ENCODE results near the gene XXYLT1. TPM values are rescaled to one million over a fixed set of nuclear protein-coding genes. Genes with fewer than 3 reads are reported as not detected.

XXYLT1 gene
- total RNA-seq, 1 experiment from 2014 or later, result 10.9 TPM

DNA sequence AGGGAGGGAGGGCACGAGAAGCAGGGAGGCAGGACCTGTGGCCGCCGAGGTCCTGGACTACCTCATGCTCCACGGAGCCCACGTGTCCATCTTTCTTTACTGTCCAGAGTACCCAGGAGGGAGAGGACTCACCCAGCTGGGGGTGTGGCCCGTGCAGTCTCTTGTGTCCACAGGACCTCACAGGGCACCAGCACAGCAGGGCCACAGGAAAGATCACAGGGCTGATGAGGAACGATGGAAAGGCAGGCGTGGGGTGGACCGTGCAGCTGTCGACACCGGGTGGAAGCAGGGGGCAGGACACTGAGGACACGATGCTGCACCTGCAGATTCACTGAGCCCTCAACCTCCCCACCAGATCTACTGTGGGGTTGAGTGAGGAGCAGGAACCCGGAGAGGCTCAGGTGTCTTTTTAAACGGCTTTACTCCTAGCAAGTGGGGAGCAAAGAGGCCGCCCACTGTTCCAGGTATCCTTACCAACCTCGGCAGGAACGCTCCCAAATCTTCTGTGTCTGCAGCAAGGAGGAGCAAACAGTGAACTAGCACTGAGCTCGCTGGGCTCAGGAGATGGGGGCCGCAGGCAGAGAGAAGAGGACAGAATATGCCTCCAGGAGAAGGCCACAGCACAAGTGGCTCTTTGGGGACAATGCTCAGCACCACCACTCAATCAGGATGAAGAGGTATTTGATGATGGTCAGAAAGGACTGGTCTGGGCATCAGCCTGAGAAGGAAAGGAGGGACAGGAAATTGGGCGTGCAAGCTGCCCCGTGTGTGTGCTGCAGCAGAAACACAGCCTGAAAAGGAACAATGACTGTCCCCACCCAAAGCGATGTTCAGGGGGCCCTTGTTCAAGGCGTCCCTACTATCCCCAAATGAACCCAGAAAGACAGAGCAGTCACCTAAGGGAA lies 198.8 kb downstream of the XXYLT1 start:
- CTCF ChIA-PET, result no interaction called here
- no peak for TF ChIP-seq FOSL1 (IDR thresholded peaks at IDR 0.05; ENCODE audit: low read depth)
- TF ChIP-seq ATF3 (IDR thresholded peaks at IDR 0.05), result no peak
- TF ChIP-seq CBX3 (IDR thresholded peaks at IDR 0.05; ENCODE audit: low read depth), result no peak
- TF ChIP-seq POLR2AphosphoS5 (IDR thresholded peaks at IDR 0.05; ENCODE audit: low read depth, low read length), result no peak
- no peak for TF ChIP-seq CTCF (IDR thresholded peaks at IDR 0.05 in 2 of 3, conservative IDR thresholded peaks at IDR 0.05 in 1 of 3; ENCODE audit: borderline replicate concordance in 1 of 3, insufficient read depth in 1 of 3, low read depth in 2 of 3, low read length in 2 of 3)
- no peak for TF ChIP-seq EZH2 (IDR thresholded peaks at IDR 0.05)

More for the DNA sequence above, 198.8 kb downstream of the XXYLT1 start:
- RAD21 ChIA-PET (ENCODE audit: low non-redundant PET in 1 of 2, low total read pairs in 2 of 2, uncharacterized antibody in 2 of 2, unreplicated experiment in 2 of 2), result no interaction called here
- POLR2A ChIA-PET, result no interaction called here
- ATAC-seq (no peak), DNase-seq (ENCODE audit: low read depth, low spot score) (no peak)
- H3K4me2 ChIP-seq (ENCODE audit: low read length), result no peak overlapping the region
- no peak overlapping the region for H3K4me3 ChIP-seq (replicated peaks in 1 of 2; ENCODE audit: low read depth in 1 of 2, low read length in 2 of 2)
- H3K27me3 ChIP-seq (ENCODE audit: insufficient read depth, low read length), result no peaks in the 10 kb centered on the region
- intact Hi-C loops (cut with micrococcal nuclease), result no loop called here
- H3K4me1 ChIP-seq (ENCODE audit: control insufficient read depth in 1 of 2, insufficient read depth in 2 of 2, low read length in 2 of 2), result no peaks in the 10 kb centered on the region
- no peaks in the 10 kb centered on the region for H3K9me3 ChIP-seq (ENCODE audit: control insufficient read depth in 1 of 2, insufficient read depth in 1 of 2, low read depth in 1 of 2, low read length in 2 of 2)
- no peaks in the 10 kb centered on the region for H3K9me2 ChIP-seq (ENCODE audit: insufficient read depth)
- no TSS peak for BruUV-seq (replicated peaks)
- H3K27ac ChIP-seq (ENCODE audit: low read depth, low read length), result no peak overlapping the region
- H3K79me2 ChIP-seq (ENCODE audit: insufficient read depth, low read length), result no peaks in the 10 kb centered on the region
- no peaks in the 10 kb centered on the region for H4K20me1 ChIP-seq (ENCODE audit: insufficient read depth)
- no peak overlapping the region for H3K9ac ChIP-seq (ENCODE audit: low read length)
- no peaks in the 10 kb centered on the region; a peak in 1 of 4 replicates for H3K36me3 ChIP-seq (ENCODE audit: control insufficient read depth in 1 of 2, insufficient read depth in 2 of 2, low read length in 2 of 2)
- H2AFZ ChIP-seq (ENCODE audit: low read depth, low read length, poor library complexity, severe bottlenecking), result no peak overlapping the region

Measured in HCT116 (cell line).